Measurements from ENCODE around the gene EVA1A. TPM values are rescaled to one million over a fixed set of nuclear protein-coding genes. Genes with fewer than 3 reads are reported as not detected.

EVA1A gene
- total and polyA plus RNA-seq, 7 donors = 0.51 to 2.5 (median 0.83) TPM

- no peak for ATAC-seq
These were observed 60.1 kb downstream of the EVA1A start for GRCh38 chr2:75500633-75501032.

DNA sequence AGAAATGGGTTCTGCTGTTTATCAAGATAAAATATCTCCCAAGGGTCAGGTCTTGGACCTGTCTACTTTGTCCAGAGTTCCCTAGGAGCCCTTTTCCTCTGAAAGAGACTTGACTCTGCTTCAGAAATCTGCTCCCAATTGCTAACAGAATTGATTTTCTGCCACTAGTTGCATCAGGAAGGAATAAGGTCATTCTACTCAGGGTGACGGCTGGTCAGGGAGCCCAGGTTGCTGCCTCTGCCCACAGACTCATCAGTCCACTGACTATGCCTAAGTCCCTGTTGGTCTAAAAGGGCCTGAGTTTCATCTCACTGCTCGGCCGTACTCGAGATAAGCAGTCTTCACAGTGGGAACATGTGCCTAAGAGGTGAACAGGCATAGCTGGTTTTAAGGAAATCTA is 61.2 kb downstream of the EVA1A start:
- TF ChIP-seq, protein P1, sequence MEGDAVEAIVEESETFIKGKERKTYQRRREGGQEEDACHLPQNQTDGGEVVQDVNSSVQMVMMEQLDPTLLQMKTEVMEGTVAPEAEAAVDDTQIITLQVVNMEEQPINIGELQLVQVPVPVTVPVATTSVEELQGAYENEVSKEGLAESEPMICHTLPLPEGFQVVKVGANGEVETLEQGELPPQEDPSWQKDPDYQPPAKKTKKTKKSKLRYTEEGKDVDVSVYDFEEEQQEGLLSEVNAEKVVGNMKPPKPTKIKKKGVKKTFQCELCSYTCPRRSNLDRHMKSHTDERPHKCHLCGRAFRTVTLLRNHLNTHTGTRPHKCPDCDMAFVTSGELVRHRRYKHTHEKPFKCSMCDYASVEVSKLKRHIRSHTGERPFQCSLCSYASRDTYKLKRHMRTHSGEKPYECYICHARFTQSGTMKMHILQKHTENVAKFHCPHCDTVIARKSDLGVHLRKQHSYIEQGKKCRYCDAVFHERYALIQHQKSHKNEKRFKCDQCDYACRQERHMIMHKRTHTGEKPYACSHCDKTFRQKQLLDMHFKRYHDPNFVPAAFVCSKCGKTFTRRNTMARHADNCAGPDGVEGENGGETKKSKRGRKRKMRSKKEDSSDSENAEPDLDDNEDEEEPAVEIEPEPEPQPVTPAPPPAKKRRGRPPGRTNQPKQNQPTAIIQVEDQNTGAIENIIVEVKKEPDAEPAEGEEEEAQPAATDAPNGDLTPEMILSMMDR (IDR thresholded peaks at IDR 0.05) = no peak
- intact Hi-C loops (cut with DNase I) = no loop called here
- WGBS, 3 donors = 93 to 98% (median 93%) methylated on average over 4 of the region's 4 CpGs
- no peaks in the 10 kb centered on the region for H3K9me3 ChIP-seq
- H3K27me3 ChIP-seq (ENCODE audit: insufficient read depth in 3 of 3, low read length in 2 of 3) = no peaks in the 10 kb centered on the region
- no peaks in the 10 kb centered on the region for H3K36me3 ChIP-seq (ENCODE audit: insufficient read depth in 1 of 2, low read depth in 1 of 2)
- H3K4me3 ChIP-seq = no peak overlapping the region
- no peaks in the 10 kb centered on the region for H3K4me1 ChIP-seq
- DNase-seq (no peak), ATAC-seq (no peak)
- no peak overlapping the region for H3K27ac ChIP-seq

More at GRCh38 chr2:75500633-75501032, 60.1 kb downstream of the EVA1A start:
- Histone ChIP-seq H3K4me1 (no peaks in the 10 kb centered on the region), H3K27me3 (ENCODE audit: insufficient read depth in 3 of 3, low read length in 2 of 3) (no peaks in the 10 kb centered on the region), H3K27ac (no peak overlapping the region), H3K9me3 (no peaks in the 10 kb centered on the region), H3K4me3 (no peak overlapping the region), H3K36me3 (ENCODE audit: insufficient read depth in 1 of 2, low read depth in 1 of 2) (no peaks in the 10 kb centered on the region)
- WGBS, 3 donors = 72 to 84% (median 73%) methylated on average over 2 of the region's 2 CpGs
- TF ChIP-seq, protein P1 (IDR thresholded peaks at IDR 0.05) = no peak
- no peak for DNase-seq
- intact Hi-C loops (cut with DNase I) = no loop called here

GRCh38 chr2:75498907-75499306 is 61.8 kb downstream of the EVA1A start:
- Histone ChIP-seq H3K27ac (no peak overlapping the region), H3K9me3 (no peaks in the 10 kb centered on the region), H3K36me3 (ENCODE audit: insufficient read depth in 1 of 2, low read depth in 1 of 2) (no peaks in the 10 kb centered on the region), H3K4me3 (no peak overlapping the region), H3K27me3 (ENCODE audit: insufficient read depth in 3 of 3, low read length in 2 of 3) (no peaks in the 10 kb centered on the region), H3K4me1 (no peaks in the 10 kb centered on the region)
- ATAC-seq (no peak), DNase-seq (no peak)
- intact Hi-C loops (cut with DNase I) = no loop called here
- TF ChIP-seq, protein P1 (IDR thresholded peaks at IDR 0.05) = no peak

DNA sequence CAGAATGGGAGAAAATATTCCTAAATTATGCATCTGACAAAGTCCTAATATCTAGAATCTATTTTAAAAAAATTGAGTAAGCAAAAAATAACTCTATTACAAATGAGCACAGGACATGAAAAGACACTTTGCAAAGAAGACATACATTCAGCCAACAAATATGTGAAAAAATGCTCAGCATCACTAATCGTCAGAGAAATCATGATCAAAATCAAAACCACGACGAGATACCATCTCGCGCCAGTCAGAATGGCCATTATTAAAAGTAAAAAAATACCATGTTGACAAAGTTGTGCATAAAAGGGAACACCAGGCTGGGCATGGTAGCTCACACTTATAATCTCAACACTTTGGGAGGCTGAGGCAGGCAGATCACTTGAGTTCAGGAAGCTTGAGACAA is 63.5 kb downstream of the EVA1A start:
- TF ChIP-seq, protein P1 (IDR thresholded peaks at IDR 0.05) = no peak
- DNase-seq (no peak), ATAC-seq (no peak)
- H3K4me3 ChIP-seq = no peak overlapping the region
- no peaks in the 10 kb centered on the region for H3K27me3 ChIP-seq (ENCODE audit: insufficient read depth in 3 of 3, low read length in 2 of 3)
- H3K4me1 ChIP-seq = no peaks in the 10 kb centered on the region
- 69 to 73% (median 72%) methylated on average over 5 of the region's 5 CpGs for WGBS, 3 donors
- H3K27ac ChIP-seq = no peak overlapping the region
- no peaks in the 10 kb centered on the region for H3K36me3 ChIP-seq (ENCODE audit: insufficient read depth in 1 of 2, low read depth in 1 of 2)
- no peaks in the 10 kb centered on the region for H3K9me3 ChIP-seq
- intact Hi-C loops (cut with DNase I) = no loop called here

DNA sequence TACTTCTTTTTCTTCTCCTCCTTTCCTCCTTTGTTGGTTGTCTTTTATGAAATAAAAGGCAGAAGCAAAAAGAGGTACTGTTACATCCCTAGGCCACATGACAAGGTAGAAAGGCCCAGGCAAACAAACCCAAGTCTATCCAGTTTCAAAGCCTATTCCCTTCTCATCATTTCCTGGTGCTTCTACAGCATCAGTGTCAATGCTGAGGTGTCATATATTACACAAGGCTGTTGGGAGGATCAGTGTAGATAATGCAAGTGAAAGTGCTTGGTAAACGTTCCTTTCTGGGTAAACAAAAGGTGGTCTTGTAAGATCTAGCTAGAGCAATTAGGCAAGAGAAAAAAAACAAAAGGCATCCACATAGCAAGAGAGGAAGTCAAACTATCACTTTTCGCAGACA is 64.9 kb downstream of the EVA1A start:
- no peaks in the 10 kb centered on the region for H3K36me3 ChIP-seq (ENCODE audit: insufficient read depth in 1 of 2, low read depth in 1 of 2)
- H3K9me3 ChIP-seq = no peaks in the 10 kb centered on the region

More for the DNA sequence above, 64.9 kb downstream of the EVA1A start:
- intact Hi-C loops (cut with DNase I) = no loop called here
- H3K4me1 ChIP-seq = no peaks in the 10 kb centered on the region
- no peak overlapping the region for H3K27ac ChIP-seq
- TF ChIP-seq, protein P1 (IDR thresholded peaks at IDR 0.05) = no peak
- no peak for DNase-seq
- 57 to 64% (median 60%) methylated on average over 2 of the region's 2 CpGs for WGBS, 3 donors
- H3K4me3 ChIP-seq = no peak overlapping the region
- no peaks in the 10 kb centered on the region for H3K27me3 ChIP-seq (ENCODE audit: insufficient read depth in 3 of 3, low read length in 2 of 3)
- no peak for ATAC-seq

Measured in psoas muscle (tissue), 8 donors.